ENCODE results near the gene TMEM95. TPM values are rescaled to one million over a fixed set of nuclear protein-coding genes. Genes with fewer than 3 reads are reported as not detected.
A peak's percentile ranks its signal among the peaks of the same experiment; 100 is the strongest.

TMEM95 gene
- total and polyA plus RNA-seq, 2 experiments from 2014 or later: not detected

GRCh38 chr17:7314719-7315569, 40.0 kb upstream of the TMEM95 start, which contains the start of gene GPS2 (continued):
- TF ChIP-seq REST (IDR thresholded peaks at IDR 0.05; ENCODE audit: unreplicated experiment): peak; percentile 71
- TF ChIP-seq JUNB (IDR thresholded peaks at IDR 0.05; ENCODE audit: unreplicated experiment): no peak
- no peak for TF ChIP-seq CTCF (conservative IDR thresholded peaks at IDR 0.05; ENCODE audit: low read depth in 2 of 2)
- TF ChIP-seq POLR2AphosphoS5 (IDR thresholded peaks at IDR 0.05; ENCODE audit: low read depth): peak; percentile 83
- peak; percentile 94 for TF ChIP-seq CREB1 (CRISPR knock-in tag; IDR thresholded peaks at IDR 0.05; ENCODE audit: low read depth)

GRCh38 chr17:7315570-7316235, 39.3 kb upstream of the TMEM95 start:
- Mint-ChIP-seq H3K4me3 (peak overlapping the region; percentile 81), H3K27ac (peak overlapping the region; percentile 91), H3K36me3 (ENCODE audit: low read depth) (peaks cover 77% of the 10 kb centered on the region), H3K27me3 (ENCODE audit: insufficient read depth, low read depth, poor library complexity) (peaks cover 25% of the 10 kb centered on the region), H3K9me3 (peaks cover 4% of the 10 kb centered on the region; the same call in 1 of the 3 replicates), H3K4me1 (peaks cover 37% of the 10 kb centered on the region)
- H3K9me2 ChIP-seq (ENCODE audit: insufficient read depth): no peaks in the 10 kb centered on the region
- peak overlapping the region; percentile 91 for H3K27ac ChIP-seq (ENCODE audit: low read depth)
- DNase-seq (ENCODE audit: low spot score): no peak
- H4K20me1 ChIP-seq (replicated peaks; ENCODE audit: insufficient read depth): peaks cover 25% of the 10 kb centered on the region
- TF ChIP-seq ZNF114 (CRISPR knock-in tag; IDR thresholded peaks at IDR 0.05): no peak
- TF ChIP-seq EZH2phosphoT487 (IDR thresholded peaks at IDR 0.05; ENCODE audit: unreplicated experiment): no peak
- no peak for TF ChIP-seq CREB1 (CRISPR knock-in tag; IDR thresholded peaks at IDR 0.05; ENCODE audit: low read depth)
- TF ChIP-seq REST (IDR thresholded peaks at IDR 0.05; ENCODE audit: unreplicated experiment): no peak
- TF ChIP-seq STAT1 (IDR thresholded peaks at IDR 0.05; ENCODE audit: unreplicated experiment): no peak
- H3K36me3 ChIP-seq (ENCODE audit: insufficient read depth): peaks cover 35% of the 10 kb centered on the region
- H2AFZ ChIP-seq: peak overlapping the region; percentile 72; the same call in 1 of the 2 replicates
- peak overlapping the region; percentile 94 for H3K4me3 ChIP-seq
- peaks cover 57% of the 10 kb centered on the region for H3F3A ChIP-seq (replicated peaks; ENCODE audit: low read depth)
- peaks cover 10% of the 10 kb centered on the region; the same call in 1 of the 2 replicates for H3K4me1 ChIP-seq (ENCODE audit: insufficient read depth)
- no peak; the same call in 2 of the 3 replicates for ATAC-seq
- no peaks in the 10 kb centered on the region for H3K27me3 ChIP-seq (ENCODE audit: insufficient read depth)
- H3K79me2 ChIP-seq (replicated peaks; ENCODE audit: insufficient read depth): peaks cover 16% of the 10 kb centered on the region
- peak overlapping the region; percentile 99 for H3K4me2 ChIP-seq

Measured in GM23338 (cell line).